GM19455 (cell line): ENCODE data around the gene PUS3.
A peak's percentile ranks its signal among the peaks of the same experiment; 100 is the strongest.

ENCODE experiments used
- ATAC-seq: cut with Tn5 transposase; IDR thresholded peaks from one replicate; pipeline ENCODE4 v1.9.1; 2021; ENCODE audit not compliant: unreplicated experiment

PUS3 gene, protein sequence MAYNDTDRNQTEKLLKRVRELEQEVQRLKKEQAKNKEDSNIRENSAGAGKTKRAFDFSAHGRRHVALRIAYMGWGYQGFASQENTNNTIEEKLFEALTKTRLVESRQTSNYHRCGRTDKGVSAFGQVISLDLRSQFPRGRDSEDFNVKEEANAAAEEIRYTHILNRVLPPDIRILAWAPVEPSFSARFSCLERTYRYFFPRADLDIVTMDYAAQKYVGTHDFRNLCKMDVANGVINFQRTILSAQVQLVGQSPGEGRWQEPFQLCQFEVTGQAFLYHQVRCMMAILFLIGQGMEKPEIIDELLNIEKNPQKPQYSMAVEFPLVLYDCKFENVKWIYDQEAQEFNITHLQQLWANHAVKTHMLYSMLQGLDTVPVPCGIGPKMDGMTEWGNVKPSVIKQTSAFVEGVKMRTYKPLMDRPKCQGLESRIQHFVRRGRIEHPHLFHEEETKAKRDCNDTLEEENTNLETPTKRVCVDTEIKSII

DNA sequence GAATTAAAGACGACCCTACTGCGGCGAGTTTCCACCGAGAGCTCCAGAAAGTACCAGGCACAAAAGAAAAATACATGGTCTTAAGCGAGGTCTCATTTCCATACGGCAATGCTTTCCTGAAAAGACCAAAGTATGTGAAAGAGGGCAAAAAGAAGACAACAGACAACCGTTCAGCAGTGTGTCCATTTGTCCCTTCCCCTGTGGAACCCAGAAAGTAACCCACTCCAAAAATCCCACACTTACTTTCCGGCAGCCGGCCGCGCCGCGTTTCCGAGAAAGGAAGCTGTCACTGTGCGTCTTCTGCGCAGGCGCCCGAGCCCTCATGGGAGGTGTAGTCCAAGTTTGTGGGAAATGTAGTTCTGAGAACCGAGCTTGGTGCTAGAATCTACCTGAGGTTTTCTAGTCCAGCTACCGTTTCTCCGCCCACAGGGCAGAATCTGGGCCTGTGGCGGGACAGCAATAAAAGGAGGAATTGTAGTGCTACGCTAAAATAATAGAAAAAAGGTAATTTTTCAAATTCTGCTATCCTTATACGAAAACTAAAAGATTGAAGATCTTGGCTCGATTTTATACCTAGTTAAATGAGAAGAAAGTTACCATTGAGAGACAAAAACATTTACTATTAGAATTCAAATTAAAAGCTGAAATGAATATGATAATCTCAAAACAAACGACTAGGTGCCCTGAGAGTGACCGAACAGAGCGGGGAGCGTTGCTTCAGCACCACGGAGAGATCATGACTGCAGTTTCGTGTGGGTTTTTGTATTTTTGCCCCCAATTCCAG, at the start of gene PUS3:
TSS of gene PUS3 (minus strand) at position 280 of the 784 bp plus-strand sequence. CDS start 6,922 bp downstream, outside the sequence.
- peak; percentile 93 for ATAC-seq

- no peak for ATAC-seq
Measured at GRCh38 chr11:125952559-125952958, 49.6 kb upstream of the PUS3 start.

- no peak for ATAC-seq
Measured at GRCh38 chr11:125951731-125952130, 48.7 kb upstream of the PUS3 start.

- no peak for ATAC-seq
Measured at GRCh38 chr11:125950696-125951651, 48.0 kb upstream of the PUS3 start.

DNA sequence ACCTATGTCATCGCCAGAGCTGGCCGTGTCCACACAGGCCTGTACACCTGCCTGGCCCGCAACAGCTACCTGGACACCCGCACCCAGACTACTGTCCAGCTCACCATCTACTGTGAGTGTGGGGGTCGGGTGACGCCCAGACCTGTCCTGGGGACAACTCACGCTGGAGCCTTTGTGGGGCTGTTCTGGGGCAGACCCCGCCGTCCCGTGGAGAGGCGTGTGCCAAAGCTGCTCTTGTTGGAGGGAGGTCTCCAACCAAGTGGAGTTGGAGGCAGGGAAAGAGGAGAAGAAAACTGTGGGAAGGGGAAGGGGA, 47.1 kb upstream of the PUS3 start:
- ATAC-seq, result no peak

GRCh38 chr11:125949271-125950177, 46.5 kb upstream of the PUS3 start:
- ATAC-seq, result no peak

DNA sequence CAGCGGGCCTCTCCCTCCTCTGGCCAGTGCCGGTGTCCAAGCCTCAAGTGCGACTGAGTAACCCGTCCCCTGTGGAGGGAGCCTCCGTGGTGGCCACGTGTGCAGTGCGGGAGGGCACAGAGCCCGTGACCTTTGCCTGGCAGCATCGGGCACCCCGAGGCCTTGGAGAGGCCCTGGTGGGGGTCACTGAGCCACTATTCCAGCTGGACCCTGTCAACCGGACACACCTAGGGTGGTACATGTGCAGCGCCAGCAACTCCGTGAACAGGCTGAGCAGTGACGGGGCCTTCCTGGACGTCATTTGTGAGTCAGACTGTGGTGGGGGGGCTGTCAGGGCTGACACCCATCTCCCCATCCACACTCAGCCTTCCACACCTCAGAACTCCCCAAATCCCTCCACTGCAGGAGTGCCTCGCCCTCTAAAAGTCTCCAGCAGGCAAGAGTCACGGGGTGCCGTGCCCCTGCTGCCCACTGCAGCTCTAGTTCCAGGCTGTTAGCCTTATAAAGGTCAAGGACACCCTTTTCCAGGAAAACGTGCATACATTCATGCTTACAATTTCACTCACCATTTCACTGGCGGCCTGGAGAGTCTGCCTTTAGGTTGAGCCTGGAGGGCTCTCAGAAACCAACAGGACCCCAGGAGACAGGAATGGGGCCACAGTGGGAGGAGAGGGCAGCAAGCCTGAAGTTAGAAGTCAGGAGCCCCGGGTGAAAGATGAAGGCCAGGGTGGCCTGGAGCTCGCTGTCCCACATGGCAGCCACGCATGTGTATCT, 45.5 kb upstream of the PUS3 start:
- ATAC-seq, result no peak

GRCh38 chr11:125947419-125948277, 44.6 kb upstream of the PUS3 start:
- no peak for ATAC-seq

GRCh38 chr11:125946712-125947418, 43.9 kb upstream of the PUS3 start:
- no peak for ATAC-seq

DNA sequence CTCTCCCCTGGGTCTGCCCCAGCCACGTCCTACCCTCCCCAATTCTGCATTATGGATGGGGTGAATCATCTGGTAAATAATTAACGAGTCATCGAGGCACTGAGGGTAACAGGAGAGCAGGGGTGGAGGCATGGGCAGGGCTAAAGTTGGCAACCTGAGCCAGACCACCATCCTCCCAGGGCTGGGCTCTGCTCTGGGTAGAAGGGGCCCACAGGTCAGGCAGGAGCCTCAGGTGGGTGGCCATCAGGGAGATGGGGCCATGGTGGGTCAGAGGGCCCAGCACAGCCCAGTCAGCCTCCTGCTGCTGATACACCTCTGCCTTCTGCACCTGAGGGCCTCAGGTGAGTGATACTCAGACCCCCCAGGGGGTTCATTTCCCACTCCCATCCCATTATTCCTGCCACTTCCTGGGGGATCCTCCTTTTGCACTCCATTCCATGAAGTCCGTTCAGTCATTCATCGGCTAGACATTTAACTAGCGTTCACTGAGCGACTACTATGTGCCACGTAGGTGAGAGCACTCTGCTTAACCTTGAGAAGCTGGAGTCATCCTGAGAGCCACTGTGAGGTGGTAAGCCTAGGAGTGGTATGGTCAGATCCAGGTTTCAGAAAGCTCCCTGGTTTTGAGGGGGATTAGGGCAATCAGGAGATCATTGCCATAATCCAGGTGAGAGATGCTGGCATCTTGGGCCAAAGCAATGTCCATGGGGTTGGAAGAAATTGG, 43.0 kb upstream of the PUS3 start, which contains the start of gene VSIG10L2:
TSS of gene VSIG10L2 (plus strand) at position 248 of the 724 bp plus-strand sequence. CDS start at position 260, 12 bp downstream.
- ATAC-seq, result no peak

- no peak for ATAC-seq
Measured at GRCh38 chr11:125945011-125945796, 42.2 kb upstream of the PUS3 start.

DNA sequence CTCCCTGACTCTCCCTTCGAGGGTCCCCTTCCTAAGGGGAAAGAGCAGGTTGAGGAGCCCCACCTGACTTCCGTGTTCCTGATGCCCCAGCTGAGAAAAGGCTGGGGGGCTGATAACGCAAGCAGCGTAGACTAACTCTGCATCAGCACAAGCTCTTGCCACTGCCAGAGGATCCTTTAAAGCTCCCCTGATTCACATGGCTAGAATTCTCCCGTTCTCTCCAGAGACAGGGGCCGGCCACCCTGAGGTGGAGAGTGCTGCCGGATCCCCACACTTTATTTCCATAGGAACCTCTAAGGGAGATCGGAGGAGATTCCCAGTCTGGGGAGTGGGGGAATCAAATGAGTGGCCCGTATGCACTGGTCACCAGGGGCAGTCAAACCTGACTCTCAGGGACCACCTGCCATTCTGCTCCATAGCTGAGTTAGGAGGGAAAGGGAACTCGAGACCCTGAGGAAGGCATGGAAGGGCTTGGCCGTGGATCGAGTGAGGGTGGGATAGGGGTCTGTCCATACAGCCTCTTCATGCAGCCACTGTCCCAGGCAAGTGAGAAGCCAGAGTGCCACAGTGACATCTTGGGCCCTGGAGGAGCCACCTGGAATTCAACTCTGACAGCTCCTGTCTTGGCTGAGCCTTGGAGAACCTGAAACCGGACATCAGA, 41.5 kb upstream of the PUS3 start:
- no peak for ATAC-seq

- ATAC-seq, result no peak
Measured at GRCh38 chr11:125943661-125944349, 40.8 kb upstream of the PUS3 start.

GRCh38 chr11:125942771-125943428, 39.9 kb upstream of the PUS3 start:
- no peak for ATAC-seq
